GM12891 (cell line): ENCODE results near the gene NCBP1.
"Not testable (repeated sequence)": the region's sequence is repeated elsewhere in the genome, so short reads cannot be mapped to it uniquely, and the experiment has no call there.

ENCODE experiments used
- DNase-seq: peaks from one replicate; pipeline ENCODE4 v3.0.0; 2011; ENCODE audit warnings: low spot score; ENCODE audit not compliant: insufficient read length
- FAIRE-seq: peaks from 2 replicates; lab custom pipeline; 2011; peaks lifted over from hg19 to GRCh38; lab: Jason Lieb, UNC
- PAX5 ChIP-seq: IDR thresholded peaks from 2 replicates; pipeline ENCODE4 v1.6.1; 2011; ENCODE audit warnings: low read length, moderate library complexity, mild to moderate bottlenecking; ENCODE audit not compliant: insufficient read depth, severe bottlenecking
- POLR2A ChIP-seq: IDR thresholded peaks from 2 replicates; pipeline ENCODE4 v1.6.1; 2011; ENCODE audit warnings: low read depth, low read length, control low read depth
- POLR2AphosphoS5 ChIP-seq: IDR thresholded peaks from 2 replicates; pipeline ENCODE4 v1.6.1; 2011; ENCODE audit warnings: low read depth, low read length, control low read depth
- POU2F2 ChIP-seq: IDR thresholded peaks from 2 replicates; pipeline ENCODE4 v1.6.1; 2011; ENCODE audit warnings: low read depth, mild to moderate bottlenecking, control low read depth, low read length, moderate library complexity
- SPI1 ChIP-seq: IDR thresholded peaks from 2 replicates; pipeline ENCODE4 v1.6.1; 2011; ENCODE audit warnings: low read depth, low read length, control low read depth
- TAF1 ChIP-seq: IDR thresholded peaks from 2 replicates; pipeline ENCODE4 v1.6.1; 2011; ENCODE audit warnings: low read depth, low read length, control low read depth

Gene NCBP1

DNA sequence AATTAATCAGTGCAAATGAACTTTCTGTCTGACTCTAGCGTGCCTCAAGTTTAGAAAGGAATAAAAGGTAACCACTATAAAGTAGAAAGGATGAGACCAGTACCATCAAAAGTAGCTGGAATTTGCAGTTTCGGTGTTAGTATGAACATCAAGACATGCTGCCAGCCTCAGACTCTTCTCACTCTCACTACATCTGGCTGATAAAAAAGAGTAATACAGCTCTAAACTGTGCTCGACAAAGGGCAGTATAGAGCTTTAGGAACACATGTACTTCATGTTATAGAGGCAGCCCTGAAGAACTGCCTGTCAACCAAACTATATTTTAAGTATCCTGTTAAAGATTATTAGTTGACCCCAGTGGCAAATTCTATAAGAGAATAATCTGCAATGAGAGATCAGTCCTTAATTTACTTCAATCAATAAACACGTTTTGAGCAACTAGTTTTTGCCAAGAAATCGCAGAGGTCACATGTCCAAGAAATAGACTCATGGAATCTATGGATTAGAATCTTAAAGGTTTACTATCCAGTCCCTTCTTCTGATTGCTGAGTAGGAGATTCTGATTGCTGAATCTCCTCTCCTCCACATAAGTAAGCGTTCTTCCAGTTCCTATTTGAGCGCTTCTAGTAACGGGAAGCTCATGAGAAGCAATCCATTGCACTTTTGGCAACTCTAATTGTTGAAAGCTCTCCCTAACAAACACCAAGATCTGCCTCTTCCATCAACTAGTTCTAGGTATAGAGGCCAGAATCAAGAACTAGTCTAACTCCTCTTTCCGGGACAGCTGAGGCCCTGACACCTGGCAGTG, 62.6 kb downstream of the NCBP1 start:
- DNase-seq (no peak), FAIRE-seq (peak; percentile 13)

DNA sequence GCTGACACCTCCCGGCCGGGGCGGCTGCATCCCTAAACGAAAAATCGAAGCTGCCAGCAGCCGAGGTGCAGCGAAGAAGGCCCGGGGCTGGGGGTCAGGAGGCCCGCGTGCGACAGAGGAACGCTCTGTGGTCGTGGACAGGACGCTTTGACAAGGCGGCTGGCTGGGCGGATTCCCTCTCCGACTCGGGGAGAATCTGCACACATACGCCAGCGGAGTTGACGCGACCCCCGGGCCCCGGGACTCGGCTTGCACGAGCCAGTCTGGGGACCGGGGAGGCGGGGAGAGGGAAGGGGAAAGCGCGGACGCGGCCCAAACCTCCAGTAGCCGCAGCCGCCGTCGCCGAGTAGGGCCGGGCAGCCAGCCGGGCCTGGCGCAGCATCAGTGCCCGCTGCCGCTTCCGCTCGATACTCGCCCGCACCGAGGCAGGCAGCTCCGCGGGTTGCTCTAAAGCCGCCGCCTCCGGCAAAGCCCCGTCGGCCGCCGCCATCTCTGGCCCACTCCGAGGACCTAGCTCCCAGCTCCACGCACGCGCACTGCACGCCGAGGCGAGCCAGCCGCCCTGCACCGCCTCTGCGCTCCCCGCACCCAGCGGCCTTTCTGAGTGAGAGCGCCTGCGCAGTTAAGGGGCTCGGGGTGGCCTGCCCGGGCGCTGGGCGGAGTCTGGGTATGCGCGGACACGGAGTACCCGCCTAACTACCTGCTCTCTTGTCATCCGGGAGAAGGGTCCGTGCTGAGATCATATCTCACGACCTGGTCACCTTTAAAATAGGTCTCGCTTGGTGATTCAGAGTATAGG, 63.4 kb downstream of the NCBP1 start, which contains the start of gene XPA:
Gene XPA, minus strand, starts transcription at position 538 of the 799 bp plus-strand sequence. Its CDS starts 48 bp downstream, at position 490.
- DNase-seq (peak; percentile 96), FAIRE-seq (peak; percentile 93)
- peak; percentile 46; the same call in 1 of the 2 replicates for TF ChIP-seq TAF1
- peak; percentile 51; the same call in 1 of the 2 replicates for TF ChIP-seq POU2F2
- TF ChIP-seq PAX5, result no peak
- no peak for TF ChIP-seq SPI1
- peak; percentile 84 for TF ChIP-seq POLR2AphosphoS5
- TF ChIP-seq POLR2A, result peak; percentile 84

More for the DNA sequence above, 62.6 kb downstream of the NCBP1 start:
- TF ChIP-seq POLR2AphosphoS5 (no peak), TAF1 (no peak), POU2F2 (no peak), PAX5 (no peak), POLR2A (no peak), SPI1 (no peak)

DNA sequence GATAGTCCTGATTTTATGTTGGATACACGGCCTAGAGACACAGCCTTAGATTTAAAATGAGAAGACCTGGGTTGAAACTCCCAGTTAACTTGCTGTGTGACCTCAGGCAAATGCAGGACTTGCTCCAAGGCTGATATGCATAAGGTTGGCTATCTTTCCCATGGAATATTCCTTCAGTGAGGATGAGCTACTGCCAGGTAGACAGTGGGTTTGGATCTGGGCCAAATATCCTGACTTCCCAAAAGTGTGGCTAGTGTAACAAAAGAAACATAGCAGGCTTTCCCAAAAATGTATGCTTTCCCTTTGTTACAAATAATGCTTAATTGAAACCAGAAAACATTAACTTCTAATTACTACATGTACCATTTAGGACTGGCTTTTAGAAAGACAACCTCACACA, 64.2 kb downstream of the NCBP1 start:
- DNase-seq (no peak), FAIRE-seq (no peak)

GRCh38 chr9:97698865-97699264, 65.2 kb downstream of the NCBP1 start:
- DNase-seq (no peak), FAIRE-seq (no peak)
- TF ChIP-seq POLR2A (no peak), TAF1 (no peak), SPI1 (no peak), POLR2AphosphoS5 (no peak), POU2F2 (no peak), PAX5 (no peak)

More for the DNA sequence above, 64.2 kb downstream of the NCBP1 start:
- TF ChIP-seq PAX5 (no peak), SPI1 (no peak), POLR2A (no peak), POU2F2 (no peak), TAF1 (no peak), POLR2AphosphoS5 (no peak)

GRCh38 chr9:97699281-97699680, 65.7 kb downstream of the NCBP1 start:
- not testable (repeated sequence) for DNase-seq, FAIRE-seq

GRCh38 chr9:97699824-97700223, 66.2 kb downstream of the NCBP1 start:
- not testable (repeated sequence) for DNase-seq, FAIRE-seq

- DNase-seq, result no peak
- TF ChIP-seq SPI1 (no peak), POLR2AphosphoS5 (no peak), PAX5 (no peak), POU2F2 (no peak), TAF1 (no peak), POLR2A (no peak)
- FAIRE-seq, result no peak
Observed at GRCh38 chr9:97703437-97704344, 70.1 kb downstream of the NCBP1 start.

DNA sequence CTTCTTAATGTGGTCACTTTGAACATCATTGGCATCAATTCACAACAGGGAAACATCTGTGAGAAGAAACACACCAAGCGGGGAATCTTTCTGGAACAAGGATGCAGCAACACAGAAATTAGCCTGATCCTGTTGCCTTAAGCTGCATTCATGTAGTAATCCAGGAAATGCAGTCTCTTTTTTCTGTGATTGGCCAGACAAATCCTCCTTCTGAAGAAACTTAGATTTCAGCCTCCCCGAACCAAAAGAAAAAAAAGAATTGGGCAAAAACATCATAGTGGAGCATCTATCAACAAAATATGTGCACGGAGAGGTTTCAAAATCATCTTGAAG, 70.7 kb downstream of the NCBP1 start:
- TF ChIP-seq TAF1, result no peak
- no peak for TF ChIP-seq PAX5
- TF ChIP-seq SPI1, result no peak
- TF ChIP-seq POLR2AphosphoS5, result no peak
- no peak for TF ChIP-seq POU2F2
- no peak for TF ChIP-seq POLR2A
- DNase-seq (no peak), FAIRE-seq (no peak)

GRCh38 chr9:97704851-97705250, 71.2 kb downstream of the NCBP1 start:
- FAIRE-seq (no peak), DNase-seq (no peak)
- TF ChIP-seq PAX5 (no peak), POLR2AphosphoS5 (no peak), TAF1 (no peak), SPI1 (no peak), POLR2A (no peak), POU2F2 (no peak)
